Thyroid gland (tissue), 4 donors: ENCODE measurements around the gene SLC22A15. TPM values are rescaled to one million over a fixed set of nuclear protein-coding genes. Genes with fewer than 3 reads are reported as not detected.
A peak's percentile ranks its signal among the peaks of the same experiment; 100 is the strongest.
"Not testable (repeated sequence)": the region's sequence is repeated elsewhere in the genome, so short reads cannot be mapped to it uniquely, and the experiment has no call there.

Source experiments
- DNase-seq, 2 donors: peaks; one replicate each; pipeline ENCODE4 v3.0.0-alpha.2; 2019
- H3K27ac ChIP-seq, 3 donors: fragments of 200-600 bp; sonication (generic); 1 replicate in 2 of 3; 2 replicates in 1 of 3; pipeline ENCODE4 v1.5.1; 2016 to 2019; ENCODE audit warnings: mild to moderate bottlenecking in 1 of 3, moderate library complexity in 1 of 3
- H3K27me3 ChIP-seq: fragments of 200-600 bp; sonication (generic); one replicate; pipeline ENCODE4 v1.5.1; 2019
- H3K36me3 ChIP-seq, 2 donors: fragments of 200-600 bp; sonication (generic); one replicate each; pipeline ENCODE4 v1.5.1; 2016 to 2019
- H3K4me1 ChIP-seq, 2 donors: fragments of 200-600 bp; sonication (generic); one replicate each; pipeline ENCODE4 v1.5.1; 2017 to 2019
- H3K4me3 ChIP-seq, 3 donors: fragments of 200-600 bp; sonication (generic); replicated peaks in 1 of 3; 1 replicate in 2 of 3; 2 replicates in 1 of 3; pipeline ENCODE4 v1.5.1; 2016; ENCODE audit warnings: mild to moderate bottlenecking in 1 of 3
- H3K9me3 ChIP-seq: fragments of 200-600 bp; sonication (generic); one replicate; pipeline ENCODE4 v1.5.1; 2017
- CTCF ChIP-seq, 6 experiments: fragments of 200-600 bp in 3 of 6; fragments of 450-650 bp in 3 of 6; sonication (generic) in 3 of 6; IDR thresholded peaks; one replicate each; pipeline ENCODE4 v1.5.1; 2016 to 2019; ENCODE audit warnings: antibody characterized with exemption in 6 of 6, mild to moderate bottlenecking in 2 of 6, inconsistent platforms in 1 of 6, moderate library complexity in 1 of 6
- POLR2A ChIP-seq, 2 donors: fragments of 450-650 bp; IDR thresholded peaks; one replicate each; pipeline ENCODE4 v1.6.1; 2017; ENCODE audit warnings: antibody characterized with exemption in 2 of 2, mild to moderate bottlenecking in 2 of 2, moderate library complexity in 1 of 2
- WGBS, 2 donors: methylation state at CpG; one replicate each; pipeline ENCODE4 v1.1.5; 2017; 5-methylcytosine and 5-hydroxymethylcytosine counted together
- intact Hi-C: fragments of 100-400 bp; cut with DNase I; formaldehyde crosslinking; loops from one replicate; pipeline ENCODE4 v1.15.1; 2023
- total RNA-seq, 4 donors: library from RNA; depleted of rRNA; stranded (reverse); fragments of >200 nt; gene quantifications; one replicate each; pipeline ENCODE4 v1.2.3, GENCODE V29; 2016

SLC22A15 gene
- total RNA-seq, 4 donors from 2014 or later = 5.0 to 7.7 (median 5.4) TPM

- H3K4me1 ChIP-seq = no peaks in the 10 kb centered on the region
- H3K27me3 ChIP-seq = no peaks in the 10 kb centered on the region
- no peak for TF ChIP-seq POLR2A (IDR thresholded peaks at IDR 0.05)
- no peak for TF ChIP-seq CTCF (IDR thresholded peaks at IDR 0.05)
- H3K4me3 ChIP-seq = no peak overlapping the region
- H3K27ac ChIP-seq = no peak overlapping the region
- H3K36me3 ChIP-seq = no peaks in the 10 kb centered on the region
- no peak for DNase-seq
- intact Hi-C loops = no loop called here
- H3K9me3 ChIP-seq = no peaks in the 10 kb centered on the region
- 58% methylated on average over 2 of the region's 2 CpGs for WGBS, 2 donors
Observed at GRCh38 chr1:115954684-115955083, 21.6 kb upstream of the SLC22A15 start.

GRCh38 chr1:115955228-115955627 is 21.1 kb upstream of the SLC22A15 start:
- intact Hi-C loops = no loop called here
- 95 to 97% methylated on average over 1 of the region's 1 CpG for WGBS, 2 donors
- no peaks in the 10 kb centered on the region for H3K9me3 ChIP-seq
- H3K36me3 ChIP-seq = no peaks in the 10 kb centered on the region
- no peaks in the 10 kb centered on the region for H3K27me3 ChIP-seq
- H3K4me3 ChIP-seq = no peak overlapping the region
- no peak for DNase-seq
- H3K4me1 ChIP-seq = no peaks in the 10 kb centered on the region
- H3K27ac ChIP-seq = no peak overlapping the region
- TF ChIP-seq CTCF (IDR thresholded peaks at IDR 0.05) (no peak), POLR2A (IDR thresholded peaks at IDR 0.05) (no peak)

DNA sequence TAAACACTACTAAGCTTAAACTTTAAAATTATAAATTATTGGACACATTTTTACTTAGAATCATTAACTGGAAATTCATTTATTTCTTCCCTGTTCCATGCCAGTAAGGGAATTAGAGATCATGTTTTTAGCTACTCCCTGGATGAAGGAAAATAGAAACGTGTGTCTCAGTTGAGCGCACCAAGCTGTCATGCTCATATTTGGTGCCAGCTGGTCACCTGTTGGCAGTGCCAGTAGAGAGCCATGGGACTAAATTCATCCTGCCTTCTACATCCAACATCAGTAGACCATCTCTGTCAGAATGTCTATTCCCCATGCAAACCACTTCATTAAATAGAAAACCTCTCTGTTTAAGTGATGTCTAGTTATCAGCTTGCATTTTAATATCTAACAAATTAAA is 17.4 kb upstream of the SLC22A15 start:
- no peaks in the 10 kb centered on the region for H3K36me3 ChIP-seq
- H3K27ac ChIP-seq = no peak overlapping the region
- H3K4me3 ChIP-seq = no peak overlapping the region
- H3K4me1 ChIP-seq = no peaks in the 10 kb centered on the region
- H3K9me3 ChIP-seq = no peaks in the 10 kb centered on the region
- TF ChIP-seq CTCF (IDR thresholded peaks at IDR 0.05) = no peak
- no peak for TF ChIP-seq POLR2A (IDR thresholded peaks at IDR 0.05)
- 71 to 81% methylated on average over 2 of the region's 2 CpGs for WGBS, 2 donors
- no peaks in the 10 kb centered on the region for H3K27me3 ChIP-seq
- peak in 1 of 2 donors; percentile 22 for DNase-seq
- intact Hi-C loops = no loop called here

GRCh38 chr1:115969509-115969908 is 6.8 kb upstream of the SLC22A15 start:
- no peak for TF ChIP-seq CTCF (IDR thresholded peaks at IDR 0.05)
- no peak for TF ChIP-seq POLR2A (IDR thresholded peaks at IDR 0.05)
- Histone ChIP-seq H3K4me1 (no peaks in the 10 kb centered on the region), H3K9me3 (no peaks in the 10 kb centered on the region), H3K4me3 (no peak overlapping the region), H3K27ac (no peak overlapping the region), H3K27me3 (no peaks in the 10 kb centered on the region), H3K36me3 (no peaks in the 10 kb centered on the region)
- intact Hi-C loops = no loop called here
- no peak for DNase-seq
- 28 to 45% methylated on average over 2 of the region's 2 CpGs for WGBS, 2 donors

DNA sequence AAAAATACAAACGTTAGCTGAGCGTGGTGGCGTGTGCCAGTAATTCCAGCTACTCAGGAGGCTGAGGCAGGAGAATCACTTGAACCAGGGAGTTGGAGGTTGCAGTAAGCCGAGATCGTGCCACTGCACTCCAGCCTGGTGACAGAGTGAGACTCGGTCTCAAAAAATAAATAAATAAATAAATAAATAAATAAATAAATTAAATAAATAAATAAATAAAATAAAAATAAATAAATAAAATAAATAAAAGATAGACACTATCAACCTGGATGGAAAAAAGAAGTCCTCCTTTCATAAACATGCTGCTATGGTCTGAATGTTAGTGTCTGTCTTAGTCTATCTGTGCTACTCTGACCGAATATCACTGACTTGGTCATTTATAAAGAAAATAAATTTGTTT is 4.5 kb upstream of the SLC22A15 start:
- WGBS, 2 donors = 96 to 98% methylated on average over 7 of the region's 7 CpGs
- DNase-seq = not testable (repeated sequence)

GRCh38 chr1:115973154-115973553 is 3.2 kb upstream of the SLC22A15 start:
- H3K9me3 ChIP-seq = no peaks in the 10 kb centered on the region
- H3K36me3 ChIP-seq = no peaks in the 10 kb centered on the region
- H3K4me1 ChIP-seq = peaks cover 0 to 5% of the 10 kb centered on the region in 2 donors
- 94 to 95% methylated on average over 1 of the region's 1 CpG for WGBS, 2 donors
- H3K27ac ChIP-seq = no peak overlapping the region
- intact Hi-C loops = no loop called here
- TF ChIP-seq POLR2A (IDR thresholded peaks at IDR 0.05) = no peak
- no peak for TF ChIP-seq CTCF (IDR thresholded peaks at IDR 0.05)
- no peaks in the 10 kb centered on the region for H3K27me3 ChIP-seq
- H3K4me3 ChIP-seq = no peak overlapping the region
- no peak for DNase-seq

More for the DNA sequence above, 4.5 kb upstream of the SLC22A15 start:
- H3K27me3 ChIP-seq, H3K4me1 ChIP-seq, H3K9me3 ChIP-seq, H3K36me3 ChIP-seq, H3K4me3 ChIP-seq, H3K27ac ChIP-seq, intact Hi-C loops: not testable (repeated sequence)
